Heart right ventricle (tissue), 16 donors: ENCODE data around the gene GART. TPM values are rescaled to one million over a fixed set of nuclear protein-coding genes. Genes with fewer than 3 reads are reported as not detected.

ENCODE experiments used
- ATAC-seq, 8 donors: fragments of 200-7000 bp; cut with Tn5 transposase; one replicate each; pipeline ENCODE4 v1.9.1; 2020; ENCODE audit warnings: mild to moderate bottlenecking in 8 of 8, moderate library complexity in 8 of 8, moderate number of reproducible peaks in 1 of 8
- DNase-seq, 2 donors: peaks; one replicate each; pipeline ENCODE4 v3.0.0-alpha.2; 2020
- H3K27ac ChIP-seq, 10 donors: fragments of 200-600 bp; sonication (generic) in 2 of 10; one replicate each; pipeline versions ENCODE4 v1.5.0 to v1.8.0; 2020 to 2022; ENCODE audit warnings: mild to moderate bottlenecking in 3 of 10
- H3K27me3 ChIP-seq, 7 donors: fragments of 200-600 bp; one replicate each; pipeline ENCODE4 v1.8.0; 2021 to 2022; ENCODE audit warnings: mild to moderate bottlenecking in 2 of 7
- H3K36me3 ChIP-seq, 9 donors: fragments of 200-600 bp; sonication (generic) in 1 of 9; one replicate each; pipeline versions ENCODE4 v1.5.0 to v1.8.0; 2020 to 2022; ENCODE audit warnings: mild to moderate bottlenecking in 2 of 9
- H3K4me1 ChIP-seq, 9 donors: fragments of 200-600 bp; sonication (generic) in 1 of 9; one replicate each; pipeline versions ENCODE4 v1.5.0 to v1.8.0; 2020 to 2022; ENCODE audit warnings: mild to moderate bottlenecking in 4 of 9
- H3K4me3 ChIP-seq, 10 donors: fragments of 200-600 bp; sonication (generic) in 2 of 10; one replicate each; pipeline versions ENCODE4 v1.5.0 to v1.8.0; 2020 to 2022; ENCODE audit warnings: mild to moderate bottlenecking in 7 of 10, moderate library complexity in 2 of 10
- H3K9me3 ChIP-seq, 11 donors: fragments of 200-600 bp in 10 of 11; sonication (generic) in 2 of 11; one replicate each; pipeline versions ENCODE4 v1.5.0 to v1.8.0; 2013 to 2022; ENCODE audit warnings: mild to moderate bottlenecking in 2 of 11, control low read depth in 1 of 11, moderate library complexity in 1 of 11
- WGBS, 2 donors: extraction: QIAGEN DNeasy Blood & Tissue Kit; methylation state at CpG; one replicate each; pipeline ENCODE4 v1.1.7; 2013; ENCODE audit warnings: inconsistent platforms in 1 of 2; 5-methylcytosine and 5-hydroxymethylcytosine counted together
- intact Hi-C, 10 donors: fragments of 100-400 bp; cut with DNase I; formaldehyde crosslinking; loops; one replicate each; pipeline versions ENCODE4 v1.11.1 to v1.14.2; 2022
- polyA plus RNA-seq, 2 donors: library from polyadenylated mRNA; stranded (reverse); fragments of 200-250 nt; gene quantifications; one replicate each; pipeline ENCODE4 v1.2.3, GENCODE V29; 2013
- total RNA-seq, 10 donors: library from RNA; stranded (reverse); fragmentation: NEBNext Ultra II Directional in 3 of 10; extraction: Animal tissue kit (Norgen Biotek cat#: 25700) in 3 of 10; gene quantifications; one replicate each; pipeline versions ENCODE4 v1.2.1 to v1.2.4, GENCODE V29; 2021 to 2023
- TF ChIP-seq, protein P1 (sequence below), 9 donors: fragments of 200-600 bp; sonication (generic) in 2 of 9; IDR thresholded peaks; one replicate each; pipeline versions ENCODE4 v1.5.0 to v1.8.0; 2021 to 2022; ENCODE audit warnings: antibody characterized with exemption in 9 of 9, mild to moderate bottlenecking in 5 of 9, moderate library complexity in 1 of 9
- donor health status: Arrhythmogenic right ventricular cardiomyopathy.
- donor health status: ischemic (EF 13 %, LVEDD 7.1; RV severe dilation, severe dysfunction).
- donor health status: healthy with polysubstance abuse.
- donor health status: DM: no; HTN: yes; CAD: no.
- donor health status: DM: no; HTN: no; CAD: no.
- donor health status: ischemic (EF 25% LVEDD 6.9; RV normal size, moderate dysfunction).
- donor health status: ischemic (EF 25% LVEDD 5.7; RV mildly dilated, moderate dysfunction).
- donor health status: healthy.
- donor health status: DM: yes; HTN: yes; CAD: no.
- donor health status: Ischemic cardiomyopathy.
- donor health status: ischemic (EF 35%, LVEDD 5.7; RV mildly dilated, moderate dysfunction).
- donor health status: nonischemic (EF 11% LVEDD 7.7; RV severe dilation, severe dysfunction).
- donor health status: DM: yes; HTN: yes; CAD: no.
- donor health status: PGD.
- donor health status: ischemic (EF 29% LVEDD 5.4; RV normal size, mild dysfunction).
- donor health status: nonischemic (EF 23%, LVEDD 6.1; RV moderate dilation, normal function).

The GART gene
- total and polyA plus RNA-seq, 12 donors, result 11.3 to 52.6 (median 41.5) TPM

DNA sequence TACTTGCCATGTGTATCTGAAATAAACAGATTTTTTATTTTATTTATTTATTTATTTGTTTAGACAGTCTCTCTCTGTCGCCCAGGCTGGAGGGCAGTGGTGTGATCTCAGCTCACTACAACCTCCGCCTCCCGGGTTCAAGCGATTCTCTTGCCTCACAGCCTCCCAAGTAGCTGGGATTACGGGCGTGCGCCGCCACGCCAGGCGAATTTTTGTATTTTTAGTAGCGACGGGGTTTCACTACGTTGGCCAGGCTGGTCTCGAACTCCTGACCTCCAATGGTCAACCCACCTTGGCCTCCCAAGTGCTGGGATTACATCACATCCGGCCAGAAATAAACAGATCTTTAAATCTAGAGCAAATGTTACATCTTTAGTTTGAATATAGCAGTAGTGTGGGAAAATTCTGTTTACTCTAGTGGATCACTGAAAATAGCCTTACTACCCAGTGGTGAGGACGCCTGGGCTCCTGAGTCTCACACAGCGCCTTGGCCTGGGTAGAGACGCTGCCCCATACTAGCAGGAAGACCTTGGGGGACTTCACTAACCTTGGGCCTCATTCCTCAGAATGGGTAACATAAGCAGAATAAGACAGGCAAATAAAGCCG lies 709 bp downstream of the GART start:
- Histone ChIP-seq H3K4me1 (peaks cover 0 to 39% (median 34%) of the 10 kb centered on the region in 9 donors), H3K27ac (peak overlapping the region; percentile 83 to 100 (median 99)), H3K27me3 (no peaks in the 10 kb centered on the region), H3K9me3 (no peaks in the 10 kb centered on the region), H3K4me3 (peak overlapping the region; percentile 73 to 85 (median 78)), H3K36me3 (peaks cover 0 to 33% (median 26%) of the 10 kb centered on the region in 9 donors)
- WGBS, 2 donors, result 54% methylated on average over 19 of the region's 19 CpGs
- DNase-seq, result no peak
- TF ChIP-seq, protein P1, sequence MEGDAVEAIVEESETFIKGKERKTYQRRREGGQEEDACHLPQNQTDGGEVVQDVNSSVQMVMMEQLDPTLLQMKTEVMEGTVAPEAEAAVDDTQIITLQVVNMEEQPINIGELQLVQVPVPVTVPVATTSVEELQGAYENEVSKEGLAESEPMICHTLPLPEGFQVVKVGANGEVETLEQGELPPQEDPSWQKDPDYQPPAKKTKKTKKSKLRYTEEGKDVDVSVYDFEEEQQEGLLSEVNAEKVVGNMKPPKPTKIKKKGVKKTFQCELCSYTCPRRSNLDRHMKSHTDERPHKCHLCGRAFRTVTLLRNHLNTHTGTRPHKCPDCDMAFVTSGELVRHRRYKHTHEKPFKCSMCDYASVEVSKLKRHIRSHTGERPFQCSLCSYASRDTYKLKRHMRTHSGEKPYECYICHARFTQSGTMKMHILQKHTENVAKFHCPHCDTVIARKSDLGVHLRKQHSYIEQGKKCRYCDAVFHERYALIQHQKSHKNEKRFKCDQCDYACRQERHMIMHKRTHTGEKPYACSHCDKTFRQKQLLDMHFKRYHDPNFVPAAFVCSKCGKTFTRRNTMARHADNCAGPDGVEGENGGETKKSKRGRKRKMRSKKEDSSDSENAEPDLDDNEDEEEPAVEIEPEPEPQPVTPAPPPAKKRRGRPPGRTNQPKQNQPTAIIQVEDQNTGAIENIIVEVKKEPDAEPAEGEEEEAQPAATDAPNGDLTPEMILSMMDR (IDR thresholded peaks at IDR 0.05), result no peak
- intact Hi-C loops, result loop anchor here in 3 of 10 donors (5.0 kb wide), 2 partner anchors 46 to 64 kb away; partner anchors contain the start of genes DONSON (in 2 of the 3) and TMEM50B (in 1 of the 3)
- ATAC-seq, result no peak

DNA sequence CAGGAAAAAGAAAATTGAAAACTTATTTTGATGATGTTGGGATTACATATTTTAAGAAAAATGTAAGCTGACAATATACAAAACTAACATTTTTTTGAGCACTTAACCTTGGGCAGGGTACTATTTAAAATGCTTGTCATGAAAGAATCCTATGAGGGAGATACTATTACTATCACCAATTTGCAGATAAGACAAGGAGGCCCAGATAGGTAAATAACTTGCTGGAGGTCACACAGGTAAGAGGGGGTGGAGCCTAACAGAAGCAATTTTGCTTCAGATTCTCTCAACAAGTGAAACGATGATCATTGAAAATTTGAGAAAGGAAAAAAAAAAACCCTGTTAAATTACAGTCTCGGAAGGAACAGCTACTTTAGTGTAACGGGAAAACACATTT lies 1.2 kb downstream of the GART start:
- no peak for DNase-seq
- 84 to 85% methylated on average over 3 of the region's 3 CpGs for WGBS, 2 donors
- Histone ChIP-seq H3K27me3 (no peaks in the 10 kb centered on the region), H3K9me3 (no peaks in the 10 kb centered on the region), H3K27ac (peak overlapping the region in 6 of 10 donors; percentile 83 to 100 (median 99)), H3K4me1 (peaks cover 0 to 34% (median 29%) of the 10 kb centered on the region in 9 donors), H3K4me3 (peak overlapping the region in 6 of 10 donors; percentile 73 to 80 (median 76)), H3K36me3 (peaks cover 0 to 36% (median 28%) of the 10 kb centered on the region in 9 donors)
- TF ChIP-seq, protein P1 (IDR thresholded peaks at IDR 0.05), result no peak
- no peak for ATAC-seq
- intact Hi-C loops, result loop anchor here in 3 of 10 donors (5.0 kb wide), 2 partner anchors 47 to 63 kb away; partner anchors contain the start of genes DONSON (in 2 of the 3) and TMEM50B (in 1 of the 3)

DNA sequence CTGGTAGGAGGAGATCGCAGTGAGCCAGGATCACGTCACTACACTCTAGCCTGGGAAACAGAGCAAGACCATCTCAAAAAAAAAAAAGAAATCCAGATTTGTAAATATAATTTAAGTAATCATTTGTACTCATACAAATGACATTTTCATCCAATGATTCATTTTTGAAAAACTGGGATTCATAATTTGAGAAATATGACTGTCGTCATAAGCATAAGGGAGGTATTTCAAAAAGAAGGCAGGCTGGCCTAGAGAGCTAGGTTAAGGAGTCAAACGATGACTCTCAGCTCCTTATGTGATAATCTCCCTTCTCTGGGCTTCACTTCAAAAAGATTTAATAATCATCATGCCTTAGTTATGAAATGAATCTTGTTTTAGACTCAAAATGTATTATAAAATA lies 2.3 kb downstream of the GART start:
- Histone ChIP-seq H3K9me3 (no peaks in the 10 kb centered on the region), H3K36me3 (peaks cover 0 to 47% (median 31%) of the 10 kb centered on the region in 9 donors), H3K27me3 (no peaks in the 10 kb centered on the region), H3K27ac (no peak overlapping the region), H3K4me1 (peaks cover 0 to 23% (median 18%) of the 10 kb centered on the region in 9 donors), H3K4me3 (no peak overlapping the region)
- TF ChIP-seq, protein P1 (IDR thresholded peaks at IDR 0.05), result no peak
- DNase-seq, result no peak
- no peak for ATAC-seq
- intact Hi-C loops, result loop anchor here in 3 of 10 donors (5.0 kb wide), 2 partner anchors 48 to 62 kb away; partner anchors contain the start of genes DONSON (in 2 of the 3) and TMEM50B (in 1 of the 3)
- WGBS, 2 donors, result 83 to 87% methylated on average over 4 of the region's 4 CpGs

- Histone ChIP-seq H3K27me3 (no peaks in the 10 kb centered on the region), H3K4me3 (no peak overlapping the region), H3K9me3 (no peaks in the 10 kb centered on the region), H3K27ac (no peak overlapping the region), H3K4me1 (peaks cover 0 to 15% (median 12%) of the 10 kb centered on the region in 9 donors), H3K36me3 (peaks cover 0 to 71% (median 41%) of the 10 kb centered on the region in 9 donors)
- DNase-seq, result no peak
- intact Hi-C loops, result no loop called here
- WGBS, 2 donors, result 97% methylated on average over 2 of the region's 2 CpGs
- TF ChIP-seq, protein P1 (IDR thresholded peaks at IDR 0.05), result no peak
- no peak for ATAC-seq
These were observed 4.7 kb downstream of the GART start for GRCh38 chr21:33537212-33537611.
